HCT116 (cell line): ENCODE data around the gene ABHD12.

ENCODE experiments used
- POLR2AphosphoS5 ChIP-seq: IDR thresholded peaks from 2 replicates; pipeline ENCODE4 v1.6.1; 2011; ENCODE audit warnings: mild to moderate bottlenecking, low read depth, low read length, moderate library complexity
- ZFX ChIP-seq: fragments of 450-650 bp; IDR thresholded peaks from 2 replicates; pipeline ENCODE4 v1.6.1; 2017

GRCh38 chr20:25316506-25317190, 74.0 kb downstream of the ABHD12 start:
- TF ChIP-seq POLR2AphosphoS5: no peak
- TF ChIP-seq ZFX: no peak
